ENCODE measurements around the gene MAGI3. TPM values are rescaled to one million over a fixed set of nuclear protein-coding genes. Genes with fewer than 3 reads are reported as not detected.

The MAGI3 gene
- total and polyA plus RNA-seq, 3 donors from 2014 or later = 15.8 to 18.9 (median 18.8) TPM

GRCh38 chr1:113517983-113518382 lies 127.7 kb downstream of the MAGI3 start:
- TF ChIP-seq, protein P1, sequence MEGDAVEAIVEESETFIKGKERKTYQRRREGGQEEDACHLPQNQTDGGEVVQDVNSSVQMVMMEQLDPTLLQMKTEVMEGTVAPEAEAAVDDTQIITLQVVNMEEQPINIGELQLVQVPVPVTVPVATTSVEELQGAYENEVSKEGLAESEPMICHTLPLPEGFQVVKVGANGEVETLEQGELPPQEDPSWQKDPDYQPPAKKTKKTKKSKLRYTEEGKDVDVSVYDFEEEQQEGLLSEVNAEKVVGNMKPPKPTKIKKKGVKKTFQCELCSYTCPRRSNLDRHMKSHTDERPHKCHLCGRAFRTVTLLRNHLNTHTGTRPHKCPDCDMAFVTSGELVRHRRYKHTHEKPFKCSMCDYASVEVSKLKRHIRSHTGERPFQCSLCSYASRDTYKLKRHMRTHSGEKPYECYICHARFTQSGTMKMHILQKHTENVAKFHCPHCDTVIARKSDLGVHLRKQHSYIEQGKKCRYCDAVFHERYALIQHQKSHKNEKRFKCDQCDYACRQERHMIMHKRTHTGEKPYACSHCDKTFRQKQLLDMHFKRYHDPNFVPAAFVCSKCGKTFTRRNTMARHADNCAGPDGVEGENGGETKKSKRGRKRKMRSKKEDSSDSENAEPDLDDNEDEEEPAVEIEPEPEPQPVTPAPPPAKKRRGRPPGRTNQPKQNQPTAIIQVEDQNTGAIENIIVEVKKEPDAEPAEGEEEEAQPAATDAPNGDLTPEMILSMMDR (IDR thresholded peaks at IDR 0.05) = no peak
- Histone ChIP-seq H3K4me1 (no peaks in the 10 kb centered on the region), H3K27ac (no peak overlapping the region), H3K4me3 (no peak overlapping the region), H3K9me3 (no peaks in the 10 kb centered on the region), H3K27me3 (no peaks in the 10 kb centered on the region), H3K36me3 (ENCODE audit: low read depth, missing control alignments) (no peaks in the 10 kb centered on the region)
- no peak for DNase-seq
- intact Hi-C loops (cut with DNase I; ENCODE audit: low total_unique reads) = no loop called here

- DNase-seq = no peak
- no peaks in the 10 kb centered on the region for H3K4me1 ChIP-seq
These were observed 129.2 kb downstream of the MAGI3 start for GRCh38 chr1:113519556-113519955.

DNA sequence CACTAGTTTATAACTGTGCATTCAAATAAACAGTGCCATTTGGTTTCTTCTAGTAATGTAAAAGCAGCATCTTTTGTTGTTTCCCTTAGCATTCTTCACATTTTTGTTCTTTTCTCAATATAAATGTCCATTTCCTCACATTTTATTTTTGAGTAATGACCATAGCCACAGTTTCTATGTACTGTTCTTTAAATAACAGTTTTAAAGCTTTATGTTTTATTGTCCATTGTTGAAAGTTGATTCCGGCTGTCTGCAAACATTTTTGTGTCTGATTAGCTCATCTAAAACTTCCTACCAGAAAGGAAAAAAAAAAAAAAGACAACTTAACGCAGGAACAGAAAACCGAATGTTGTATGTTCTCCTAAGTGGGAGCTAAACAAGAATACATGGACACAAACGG lies 139.7 kb downstream of the MAGI3 start:
- Histone ChIP-seq H3K27me3 (no peaks in the 10 kb centered on the region), H3K36me3 (ENCODE audit: low read depth, missing control alignments) (no peaks in the 10 kb centered on the region)
- 73 to 83% methylated on average over 4 of the region's 4 CpGs for WGBS, 2 donors

More at GRCh38 chr1:113519556-113519955, 129.2 kb downstream of the MAGI3 start:
- Histone ChIP-seq H3K27ac (no peak overlapping the region), H3K9me3 (no peaks in the 10 kb centered on the region), H3K27me3 (no peaks in the 10 kb centered on the region), H3K36me3 (ENCODE audit: low read depth, missing control alignments) (no peaks in the 10 kb centered on the region), H3K4me3 (no peak overlapping the region)
- intact Hi-C loops (cut with DNase I; ENCODE audit: low total_unique reads) = no loop called here
- no peak for TF ChIP-seq POLR2A (IDR thresholded peaks at IDR 0.05)
- TF ChIP-seq, protein P1 (IDR thresholded peaks at IDR 0.05) = no peak

GRCh38 chr1:113531321-113531720 lies 141.0 kb downstream of the MAGI3 start:
- intact Hi-C loops (cut with DNase I; ENCODE audit: low total_unique reads) = no loop called here
- WGBS, 2 donors = 88 to 91% methylated on average over 3 of the region's 3 CpGs
- Histone ChIP-seq H3K4me1 (no peaks in the 10 kb centered on the region), H3K4me3 (no peak overlapping the region), H3K36me3 (ENCODE audit: low read depth, missing control alignments) (no peaks in the 10 kb centered on the region), H3K27me3 (no peaks in the 10 kb centered on the region), H3K27ac (no peak overlapping the region), H3K9me3 (no peaks in the 10 kb centered on the region)
- no peak for DNase-seq
- TF ChIP-seq, protein P1 (IDR thresholded peaks at IDR 0.05) = no peak
- no peak for TF ChIP-seq POLR2A (IDR thresholded peaks at IDR 0.05)

More for the DNA sequence above, 139.7 kb downstream of the MAGI3 start:
- no peak for TF ChIP-seq POLR2A (IDR thresholded peaks at IDR 0.05)
- TF ChIP-seq, protein P1 (IDR thresholded peaks at IDR 0.05) = no peak
- Histone ChIP-seq H3K4me1 (no peaks in the 10 kb centered on the region), H3K9me3 (no peaks in the 10 kb centered on the region), H3K4me3 (no peak overlapping the region), H3K27ac (no peak overlapping the region)
- no peak for DNase-seq
- intact Hi-C loops (cut with DNase I; ENCODE audit: low total_unique reads) = no loop called here

- no peak for DNase-seq
- intact Hi-C loops (cut with DNase I; ENCODE audit: low total_unique reads) = no loop called here
- 78 to 100% methylated on average over 3 of the region's 3 CpGs for WGBS, 2 donors
- H3K36me3 ChIP-seq (ENCODE audit: low read depth, missing control alignments) = no peaks in the 10 kb centered on the region
- H3K4me1 ChIP-seq = no peaks in the 10 kb centered on the region
- no peaks in the 10 kb centered on the region for H3K27me3 ChIP-seq
- H3K27ac ChIP-seq = no peak overlapping the region
- TF ChIP-seq, protein P1 (IDR thresholded peaks at IDR 0.05) = no peak
- no peak for TF ChIP-seq POLR2A (IDR thresholded peaks at IDR 0.05)
- H3K9me3 ChIP-seq = no peaks in the 10 kb centered on the region
- no peak overlapping the region for H3K4me3 ChIP-seq
These were observed 142.7 kb downstream of the MAGI3 start for GRCh38 chr1:113533061-113533460.
